ENCODE results near the gene DNAJB9.

DNAJB9 gene

DNA sequence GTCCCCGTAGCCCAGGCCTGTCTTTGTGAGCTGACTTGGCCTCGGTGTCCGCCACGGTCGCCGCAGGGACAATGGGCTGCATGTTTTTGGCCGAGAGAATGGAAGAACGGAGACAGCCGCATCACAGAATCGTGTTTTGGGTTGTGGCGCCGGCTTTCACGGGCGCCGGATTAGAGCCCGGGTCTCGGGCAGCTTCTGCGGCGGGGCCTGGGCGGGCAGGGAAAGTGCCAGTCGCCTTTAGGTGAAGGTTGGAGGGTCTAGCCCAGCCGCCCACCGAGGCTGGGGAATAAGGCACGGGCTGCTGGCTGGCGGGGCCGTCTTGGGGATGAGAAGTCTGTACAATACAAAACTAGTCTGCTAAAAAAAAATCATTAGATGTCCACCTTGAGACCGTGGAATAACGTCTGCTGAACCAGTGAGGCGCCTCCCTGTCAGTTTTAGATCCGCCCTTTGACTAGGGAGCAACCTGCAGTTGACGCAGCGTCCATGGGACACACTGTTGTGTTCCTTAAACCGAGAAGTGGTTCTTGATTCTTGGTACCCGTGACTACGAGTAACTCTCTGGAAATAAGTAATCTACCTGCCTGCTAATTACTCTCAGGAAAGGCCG, 577 bp downstream of the DNAJB9 start:
- ATAC-seq = peak in 1 of 2 donors; percentile 4

DNA sequence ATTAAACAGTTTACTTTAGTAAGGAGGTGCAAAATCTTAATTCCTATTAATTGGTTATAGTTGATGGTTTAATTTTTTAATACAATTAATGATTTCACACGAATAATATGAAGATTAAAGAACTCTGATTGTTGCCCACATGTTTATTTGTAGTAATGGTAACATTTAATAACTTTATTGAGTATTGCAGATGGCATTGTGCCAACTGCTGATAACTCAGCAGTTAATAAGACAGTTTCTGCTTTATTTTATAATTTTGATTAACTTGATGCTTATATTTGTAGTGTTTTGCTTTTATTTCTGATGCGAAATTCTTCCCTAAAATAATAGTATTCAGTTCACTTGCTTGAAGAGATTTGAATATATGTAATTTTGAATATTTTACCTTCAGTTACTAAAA, 2.8 kb downstream of the DNAJB9 start:
- no peak for ATAC-seq

DNA sequence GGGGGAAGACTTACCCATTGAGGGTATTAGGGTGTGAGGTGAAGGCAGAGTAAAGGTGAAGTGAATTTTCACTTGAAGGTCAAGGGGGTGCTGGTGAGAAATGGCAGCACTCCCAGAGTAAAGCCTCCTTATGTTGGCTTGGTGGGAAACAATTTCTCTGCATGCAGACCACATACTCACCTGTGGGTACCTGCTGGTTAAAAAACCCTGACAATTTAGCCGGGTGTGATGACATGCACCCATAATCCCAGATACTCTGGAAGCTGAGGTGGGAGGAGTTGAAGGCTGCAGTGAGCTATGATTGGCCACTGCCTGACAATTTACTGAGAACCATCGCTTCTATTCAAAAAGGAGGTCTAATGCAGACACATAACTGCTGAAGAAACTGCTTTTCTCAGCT, 5.5 kb downstream of the DNAJB9 start:
- ATAC-seq = no peak

DNA sequence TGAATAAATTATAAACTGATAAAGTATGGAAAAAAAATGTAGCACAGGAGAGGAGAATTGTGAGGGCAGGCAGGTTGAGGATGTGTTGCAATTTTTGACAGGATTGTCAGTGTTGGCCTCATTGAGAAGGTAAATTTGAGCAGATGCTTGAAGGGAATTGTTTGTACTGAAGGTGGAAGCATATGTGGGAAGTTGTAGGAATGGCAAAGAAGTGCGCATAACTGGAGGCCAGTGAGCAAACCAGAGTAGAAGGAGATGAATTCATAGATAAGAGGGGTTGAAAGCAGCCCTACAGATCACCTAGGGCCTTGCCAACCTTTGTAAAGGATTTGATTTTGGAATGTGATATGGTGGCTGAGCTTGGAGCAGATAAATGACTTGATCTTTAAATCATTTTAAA, 6.4 kb downstream of the DNAJB9 start:
- no peak for ATAC-seq

DNA sequence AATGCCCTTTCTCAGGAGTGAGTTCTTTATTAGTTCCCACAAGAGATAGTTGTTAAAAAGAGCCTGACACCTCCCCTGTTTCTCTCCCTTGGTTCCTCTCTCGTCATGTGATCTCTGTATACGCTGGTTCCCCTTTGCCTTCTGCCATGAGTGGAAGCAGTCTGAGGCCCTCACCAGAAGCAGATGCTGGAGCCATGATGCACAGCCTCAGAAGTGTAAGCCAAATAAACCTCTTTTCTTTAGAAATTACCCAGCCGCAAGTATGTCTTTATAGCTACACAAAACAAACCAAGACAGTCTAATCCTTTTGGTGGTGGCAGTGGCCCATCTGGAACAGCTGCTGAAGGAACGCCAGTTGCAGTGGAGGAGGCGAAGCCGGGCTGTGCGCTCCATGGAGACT, 9.3 kb downstream of the DNAJB9 start:
- no peak for ATAC-seq

DNA sequence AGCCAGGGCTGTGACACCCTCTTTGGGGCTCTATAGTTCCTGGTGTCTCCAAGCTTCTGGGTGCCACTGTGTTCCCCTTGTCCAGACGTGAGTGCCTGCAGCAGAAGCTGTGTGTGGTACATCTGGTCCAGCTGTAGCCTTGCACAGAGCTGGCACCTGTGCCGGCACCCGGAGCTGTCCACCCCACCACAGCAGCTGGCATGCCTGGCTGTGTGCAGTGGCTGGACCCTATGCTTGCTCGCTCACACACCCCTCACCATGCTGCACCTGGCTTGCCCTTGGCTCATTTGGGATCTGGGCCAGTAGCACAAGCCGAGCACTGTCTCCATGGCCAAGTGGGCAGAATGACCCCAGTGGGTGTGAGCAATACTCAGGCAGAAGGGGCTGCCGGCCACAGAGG, 10.6 kb downstream of the DNAJB9 start:
- ATAC-seq = no peak

DNA sequence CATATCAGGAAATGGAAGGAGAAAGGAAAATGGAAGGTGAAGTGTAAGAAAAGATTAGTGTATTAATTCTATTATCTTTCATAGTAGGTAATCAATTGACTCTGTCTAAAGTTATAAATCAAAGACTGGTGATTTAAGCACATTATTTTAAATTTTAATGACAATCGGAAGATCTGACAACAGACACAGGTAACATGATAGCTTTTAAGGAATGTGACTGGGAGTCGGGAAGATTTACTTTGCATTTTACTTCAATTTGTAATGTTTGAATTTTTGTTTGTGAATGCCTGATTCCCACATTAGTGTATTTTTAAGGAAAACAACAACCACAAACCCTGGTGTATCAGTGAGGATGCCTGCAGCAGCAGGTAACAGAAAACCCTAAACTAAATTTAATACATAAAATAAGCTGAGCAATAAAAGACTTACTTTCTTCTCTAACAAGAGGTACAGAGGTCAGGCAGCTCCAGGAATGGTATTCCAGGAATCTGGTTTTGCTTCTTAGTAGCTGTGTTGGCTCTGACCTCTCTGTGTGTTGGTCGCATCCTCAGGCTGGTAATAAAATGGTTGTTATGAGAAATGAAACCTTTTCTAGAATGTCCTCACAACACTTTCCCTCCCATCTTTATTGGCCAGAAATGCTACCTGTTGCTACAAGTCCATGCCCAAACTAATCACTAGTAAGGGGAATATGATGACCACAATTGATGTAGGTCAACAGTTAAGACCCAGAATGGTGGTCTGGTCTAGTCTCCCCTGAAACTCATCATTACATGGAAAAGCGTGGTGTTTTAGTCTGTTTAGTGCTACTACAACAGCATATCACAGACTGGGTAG, 12.2 kb downstream of the DNAJB9 start:
- ATAC-seq = no peak

DNA sequence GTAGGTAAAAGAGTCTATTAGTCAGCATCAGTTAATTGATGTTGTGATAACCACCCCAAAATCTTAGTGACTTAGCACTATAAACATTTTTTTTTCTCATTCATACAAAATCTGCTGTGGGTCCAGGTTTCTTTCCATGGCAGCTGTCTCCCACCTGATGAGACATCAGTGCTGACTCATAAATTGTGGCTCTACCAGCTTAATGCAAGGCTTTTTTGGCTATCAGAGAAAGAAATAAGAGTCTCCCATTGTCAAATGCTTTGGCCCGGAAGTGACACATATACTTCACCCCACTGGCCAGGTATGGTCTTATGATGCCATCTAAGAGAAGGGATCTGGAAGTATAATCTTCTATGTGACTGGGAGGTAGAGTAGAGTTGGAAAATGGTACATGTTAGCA, 14.5 kb downstream of the DNAJB9 start:
- no peak for ATAC-seq

DNA sequence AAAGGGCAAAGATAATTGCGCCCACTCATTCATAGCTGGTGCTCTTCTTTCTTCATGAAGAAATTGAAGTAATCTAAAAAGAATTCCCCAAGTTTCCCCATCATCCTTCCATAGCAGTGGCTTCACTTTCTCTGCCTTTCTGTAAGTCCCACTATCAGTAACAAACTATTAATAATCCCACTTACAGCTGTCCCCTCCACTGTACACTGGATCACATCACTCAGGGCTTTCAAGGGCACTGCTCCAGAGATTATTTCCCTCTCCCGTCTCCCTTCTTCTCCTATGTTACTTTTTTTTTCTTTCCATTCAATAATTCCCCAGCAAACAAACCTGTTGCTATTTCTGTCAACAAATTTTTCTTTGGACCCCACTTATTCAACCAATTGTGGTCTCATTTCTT, 16.2 kb downstream of the DNAJB9 start:
- ATAC-seq = no peak

DNA sequence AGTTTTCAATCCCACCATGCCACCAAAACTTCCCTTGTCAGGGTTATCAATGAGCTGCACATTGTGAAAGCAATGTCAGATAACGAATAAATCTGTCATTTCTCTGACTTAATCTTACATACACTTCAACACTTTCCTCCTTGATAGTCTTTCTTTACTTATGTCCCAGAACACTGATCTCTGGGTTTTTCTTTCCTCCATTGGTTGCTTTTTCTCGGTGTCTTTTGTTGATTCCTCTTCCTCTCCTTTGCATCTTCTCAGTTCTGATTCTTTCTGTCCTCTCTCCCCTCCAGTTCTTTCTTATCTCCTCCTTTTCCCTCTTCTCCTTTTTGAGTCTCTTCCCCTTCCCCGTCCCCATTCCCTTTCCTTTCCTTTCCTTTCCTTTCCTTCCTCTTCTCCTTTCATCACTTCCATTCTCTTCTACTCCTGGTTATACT, 16.6 kb downstream of the DNAJB9 start:
- ATAC-seq = no peak

DNA sequence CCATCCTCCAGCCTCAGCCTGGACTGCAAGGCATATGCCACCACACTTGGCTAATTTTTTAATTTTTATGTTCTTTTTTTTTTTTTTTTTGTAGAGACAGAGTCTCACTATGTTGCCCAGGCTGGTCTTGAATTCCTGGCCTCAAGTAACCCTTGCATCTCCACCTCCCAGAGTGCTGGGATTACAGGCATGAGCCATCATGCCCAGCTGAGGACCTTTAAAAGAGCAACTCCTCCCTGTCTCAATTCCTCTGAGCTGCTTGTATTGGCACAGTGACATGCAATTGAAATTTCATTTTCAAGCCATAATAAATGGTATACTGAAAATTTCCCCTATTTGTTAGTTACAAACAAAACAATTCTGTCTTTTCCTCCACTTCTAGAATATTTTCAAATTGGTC, 19.5 kb downstream of the DNAJB9 start:
- ATAC-seq = no peak

DNA sequence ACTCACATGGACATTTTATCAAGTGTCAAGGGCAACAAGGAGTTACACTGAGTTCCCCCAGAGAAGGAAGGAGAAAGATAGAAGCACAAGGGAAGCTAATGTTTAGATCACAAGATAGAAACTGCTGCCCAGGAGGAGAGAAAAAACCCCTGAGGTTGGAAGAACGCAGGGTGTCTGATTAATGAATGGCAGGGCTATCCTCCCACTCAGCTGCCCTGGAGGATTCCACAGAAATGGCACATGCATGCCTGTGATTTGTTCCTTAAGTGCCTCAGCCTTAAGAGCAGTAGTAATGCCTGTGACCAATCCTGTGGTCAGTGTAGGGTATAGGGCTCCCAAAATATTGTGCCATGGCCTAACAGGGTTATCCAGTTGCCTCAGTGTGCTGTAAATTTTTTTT, 20.2 kb downstream of the DNAJB9 start:
- ATAC-seq = no peak

DNA sequence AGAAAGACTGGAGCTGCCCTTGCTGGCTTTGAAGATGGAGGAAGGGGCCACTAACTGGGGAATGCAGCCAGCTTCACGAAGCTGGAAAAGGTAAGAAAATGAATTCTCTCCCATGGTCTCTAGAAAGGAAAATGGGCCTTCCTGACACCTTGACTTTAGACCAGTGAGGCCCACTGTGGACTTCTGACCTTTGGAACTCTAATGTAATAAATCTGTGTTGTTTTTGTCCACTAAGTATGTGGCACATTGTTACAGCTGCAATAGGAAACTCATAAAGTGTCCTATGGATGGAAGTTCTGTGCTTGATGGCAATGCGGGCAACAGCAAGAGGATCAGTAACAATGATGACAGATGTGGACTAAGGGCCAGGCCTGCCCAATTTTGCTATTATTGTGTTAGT, 20.9 kb downstream of the DNAJB9 start:
- ATAC-seq = no peak

DNA sequence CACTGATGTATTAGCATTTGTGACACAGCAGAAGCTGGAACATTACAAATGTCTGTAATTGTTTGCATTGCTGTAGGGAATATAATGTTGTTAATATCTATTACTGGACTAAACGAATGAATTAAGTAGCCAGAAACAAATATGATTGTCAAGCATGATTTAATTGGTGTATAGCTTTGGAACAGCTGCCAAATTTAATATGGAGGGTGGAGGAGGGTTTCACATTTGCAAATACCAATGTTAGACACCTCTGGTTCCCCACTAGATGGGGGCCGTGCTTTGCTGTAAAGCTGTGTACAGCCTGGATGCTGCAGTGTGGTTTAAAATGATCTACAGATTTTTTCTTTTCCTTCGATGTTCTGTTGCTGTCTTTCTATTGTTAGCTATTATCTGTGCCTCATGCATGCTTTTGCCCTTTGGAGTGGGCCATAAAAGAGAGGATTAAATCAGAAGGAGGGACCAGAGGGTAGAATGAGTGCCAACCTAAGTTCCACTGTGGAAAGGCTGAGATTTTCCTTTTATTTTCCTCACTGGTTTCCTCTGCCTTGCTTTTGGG, 23.1 kb downstream of the DNAJB9 start:
- ATAC-seq = no peak

DNA sequence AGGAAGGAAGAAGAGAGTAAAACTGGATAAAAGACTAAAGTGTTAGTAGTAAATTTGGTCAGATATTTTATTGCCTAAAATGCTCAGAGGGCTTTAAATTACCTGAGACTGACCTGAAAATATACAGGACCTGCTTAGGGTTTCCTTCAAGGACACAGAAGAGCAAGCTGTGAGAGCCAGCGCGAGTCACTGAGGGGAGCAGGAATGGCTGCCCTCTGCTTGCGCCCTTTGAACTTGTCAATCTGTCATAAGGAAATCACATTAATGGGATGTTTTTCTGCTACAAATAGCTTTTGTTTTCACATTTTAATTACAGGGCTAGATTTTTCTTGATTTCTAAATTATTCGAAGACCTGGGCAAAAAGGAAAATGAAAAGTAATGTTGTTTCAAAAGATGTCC, 26.9 kb downstream of the DNAJB9 start:
- no peak for ATAC-seq

DNA sequence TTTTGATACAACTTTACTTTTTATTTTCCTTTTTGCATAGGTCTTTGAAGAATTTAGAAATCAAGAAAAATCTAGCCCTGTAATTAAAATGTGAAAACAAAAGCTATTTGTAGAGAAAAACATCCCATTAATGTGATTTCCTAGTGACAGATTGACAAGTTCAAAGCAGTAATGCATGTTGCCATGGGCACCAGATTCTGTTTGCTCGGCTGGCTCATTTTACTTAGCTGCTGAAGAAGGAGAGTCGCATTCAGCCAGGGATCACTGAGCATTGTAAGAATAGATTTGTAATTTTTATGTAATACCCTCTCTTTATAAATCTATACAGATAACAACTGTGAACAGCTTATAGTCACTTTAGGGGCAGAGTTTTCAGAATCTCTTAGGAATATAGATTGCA, 28.5 kb downstream of the DNAJB9 start:
- ATAC-seq = no peak

DNA sequence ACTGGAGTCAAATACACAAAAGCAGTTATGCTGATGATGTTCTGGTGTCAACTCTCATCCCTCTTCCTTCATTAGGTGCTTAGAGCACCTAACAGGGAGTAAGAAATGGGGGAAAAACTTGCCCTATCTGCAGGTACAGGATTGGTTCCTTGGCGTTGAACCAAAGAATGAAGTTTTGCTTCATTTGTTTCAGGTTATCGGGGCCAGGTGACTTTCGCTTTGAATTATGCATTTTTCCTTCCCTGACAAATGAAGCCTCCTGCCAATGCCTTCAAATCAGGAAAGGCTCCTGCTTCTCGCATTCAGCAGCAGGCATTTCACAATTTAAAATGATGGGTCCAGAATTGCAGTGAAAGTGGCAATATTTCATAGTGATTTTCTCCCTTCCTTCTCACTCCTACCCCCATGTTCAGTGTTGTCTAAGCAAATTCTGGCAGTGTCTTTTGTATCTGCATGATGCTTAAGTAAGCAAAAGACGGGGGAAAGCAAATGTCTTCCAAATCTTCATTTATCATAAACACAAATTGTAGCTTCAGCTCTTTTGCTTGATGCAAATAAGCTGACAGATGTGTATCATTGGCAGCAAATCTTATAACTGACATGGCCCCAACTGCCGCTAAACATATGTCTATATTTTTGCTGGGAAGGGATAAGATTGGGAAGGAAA, 29.4 kb downstream of the DNAJB9 start:
- no peak for ATAC-seq

DNA sequence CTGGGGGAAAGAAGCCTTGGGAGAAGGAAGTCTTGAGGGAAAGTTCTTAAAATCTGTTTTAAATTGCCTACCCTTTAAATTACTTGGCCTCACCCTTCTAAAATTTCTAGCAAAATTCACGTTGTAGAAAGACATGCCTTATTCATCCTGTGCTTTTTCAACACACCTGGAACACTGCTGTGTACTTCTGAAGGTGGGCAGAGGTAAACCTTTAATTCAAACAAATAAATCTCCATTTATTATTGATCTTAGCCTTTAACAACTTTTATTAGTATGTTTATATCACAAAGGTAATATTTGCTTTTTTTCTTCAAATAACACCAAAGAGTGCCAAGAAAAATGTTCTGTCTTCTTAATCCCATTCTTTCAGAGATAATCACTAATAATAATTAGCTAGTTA, 30.7 kb downstream of the DNAJB9 start:
- no peak for ATAC-seq

DNA sequence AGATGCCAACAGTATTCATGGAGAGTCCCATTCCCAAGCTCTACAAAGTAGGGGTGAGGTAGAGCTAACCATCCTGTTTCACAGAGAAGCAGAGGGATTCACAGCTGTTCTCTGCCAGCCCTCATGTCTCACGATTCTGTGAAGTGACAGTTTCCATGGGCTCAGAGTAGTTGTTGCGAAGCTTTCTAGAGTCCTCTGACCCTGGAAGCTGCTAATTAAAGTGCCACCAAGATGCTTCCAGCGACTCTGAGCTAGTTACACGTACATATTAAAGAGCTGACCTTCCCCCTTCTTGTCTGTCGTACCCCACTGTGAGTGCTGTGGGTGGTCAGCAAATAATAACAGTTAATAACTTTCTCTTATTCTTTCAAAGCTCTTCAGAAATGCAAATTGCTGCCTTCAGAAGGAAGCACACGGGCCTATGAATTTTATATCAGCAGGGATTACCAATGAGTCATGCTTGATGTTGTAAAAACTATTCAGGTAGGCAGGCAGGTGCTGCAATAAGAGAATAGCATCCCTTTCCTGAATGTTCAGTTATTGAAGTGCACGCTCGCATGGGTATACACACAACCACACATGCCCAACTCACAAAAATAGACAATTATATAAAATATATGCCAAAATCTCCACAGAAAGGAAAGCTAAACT, 34.1 kb downstream of the DNAJB9 start:
- no peak for ATAC-seq

DNA sequence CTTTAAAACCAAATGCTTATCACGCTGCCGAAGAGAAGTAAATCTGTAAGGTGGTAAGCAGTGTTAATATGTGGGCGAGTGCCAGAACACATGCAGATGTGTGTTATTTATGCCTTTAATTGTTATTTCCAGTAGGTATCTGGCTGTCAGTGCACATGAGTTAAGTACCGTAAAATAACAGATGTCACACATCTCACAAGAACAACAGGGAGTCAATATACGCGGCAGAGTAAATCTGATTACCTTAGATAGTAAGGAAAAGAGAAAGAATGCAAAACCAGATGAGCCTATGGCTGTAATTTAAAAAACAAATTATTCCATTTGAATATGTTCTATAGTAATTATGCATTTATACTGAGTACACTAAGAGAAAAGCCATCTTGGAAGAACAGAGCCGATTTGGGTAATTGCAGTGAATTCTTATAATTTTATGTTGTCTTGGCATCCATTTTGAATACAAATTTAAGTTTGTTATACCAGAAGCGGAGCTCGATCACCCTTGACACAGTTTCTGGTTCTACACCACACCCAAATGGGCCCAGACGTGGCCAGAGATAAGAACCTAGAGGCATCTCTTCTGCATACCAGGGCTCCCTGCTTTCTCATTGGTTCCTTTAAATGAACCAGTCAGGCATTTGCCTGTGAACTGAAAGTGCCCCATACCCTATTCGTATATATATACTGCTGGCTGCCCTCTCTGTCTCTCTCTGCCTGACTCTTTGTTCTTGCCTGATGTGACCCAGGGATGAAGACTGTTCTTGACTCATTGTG, 34.8 kb downstream of the DNAJB9 start:
- ATAC-seq = no peak

DNA sequence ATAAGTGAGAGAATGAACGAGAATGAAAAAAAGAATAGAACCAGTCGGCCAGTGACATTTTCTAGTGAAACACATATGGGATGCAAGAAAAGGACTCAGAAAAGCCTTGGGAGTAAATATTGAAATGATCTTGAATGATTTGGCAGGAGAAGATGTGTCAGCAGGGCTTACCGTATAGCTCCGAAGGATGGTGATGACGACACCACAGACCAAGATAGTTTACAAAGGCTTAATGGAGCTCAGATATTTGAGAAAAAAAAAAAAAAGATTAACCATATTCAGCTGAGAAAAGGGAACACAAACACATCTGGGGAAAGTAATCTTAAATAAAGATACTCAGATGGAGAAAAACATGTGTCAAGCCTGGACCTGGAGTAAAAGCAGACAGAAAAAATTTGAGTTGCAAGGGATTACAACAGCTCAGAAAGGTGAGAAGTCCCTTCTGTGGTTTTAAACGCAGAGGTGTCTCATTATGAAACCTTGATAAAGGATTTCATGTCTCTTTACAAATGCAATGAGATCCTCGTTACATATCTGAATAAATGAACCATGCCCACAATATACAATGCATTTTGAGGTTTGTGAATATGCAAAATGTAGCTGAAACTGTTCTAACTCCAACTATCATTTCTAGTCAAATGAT, 36.0 kb downstream of the DNAJB9 start:
- peak in 1 of 2 donors; percentile 49 for ATAC-seq

DNA sequence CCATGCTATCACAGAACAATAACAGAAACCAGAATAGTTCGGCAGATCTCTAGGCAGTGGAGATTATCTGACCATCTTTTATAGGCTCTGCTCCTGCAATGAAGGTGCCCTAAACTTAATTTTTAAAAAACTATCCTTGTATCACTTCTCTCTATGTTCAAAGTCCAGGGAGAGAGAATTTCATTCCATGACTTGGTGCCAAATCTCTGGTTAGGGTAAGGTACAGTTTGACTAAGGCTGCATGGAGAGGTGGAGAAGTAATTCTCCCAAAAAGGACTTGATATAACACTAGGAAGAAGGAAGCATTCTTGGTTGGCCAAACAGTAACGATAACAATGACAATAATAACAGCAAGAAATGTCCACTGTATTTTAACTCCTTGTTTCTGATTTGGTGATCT, 40.0 kb downstream of the DNAJB9 start:
- ATAC-seq = no peak
